Lower lobe of right lung (tissue), 2 donors: Measurements from ENCODE around the gene TENM3. TPM values are rescaled to one million over a fixed set of nuclear protein-coding genes. Genes with fewer than 3 reads are reported as not detected.

ENCODE experiments used
- ATAC-seq, 2 donors: fragments of 200-7000 bp; cut with Tn5 transposase; one replicate each; pipeline ENCODE4 v1.9.1; 2020 to 2022; ENCODE audit warnings: mild to moderate bottlenecking in 2 of 2, moderate library complexity in 2 of 2
- DNase-seq: peaks from one replicate; pipeline ENCODE4 v3.0.0-alpha.2; 2020
- H3K27ac ChIP-seq: fragments of 200-600 bp; one replicate; pipeline ENCODE4 v1.8.0; 2022
- H3K27me3 ChIP-seq: fragments of 200-600 bp; one replicate; pipeline ENCODE4 v1.8.0; 2022; ENCODE audit warnings: low read depth
- H3K36me3 ChIP-seq: fragments of 200-600 bp; one replicate; pipeline ENCODE4 v1.8.0; 2022; ENCODE audit warnings: mild to moderate bottlenecking
- H3K4me1 ChIP-seq: fragments of 200-600 bp; one replicate; pipeline ENCODE4 v1.8.0; 2022
- H3K4me3 ChIP-seq: fragments of 200-600 bp; one replicate; pipeline ENCODE4 v1.8.0; 2022; ENCODE audit warnings: mild to moderate bottlenecking
- H3K9me3 ChIP-seq: fragments of 200-600 bp; one replicate; pipeline ENCODE4 v1.8.0; 2022
- CTCF ChIP-seq: fragments of 200-600 bp; IDR thresholded peaks from one replicate; pipeline ENCODE4 v1.8.0; 2022; ENCODE audit warnings: antibody characterized with exemption, mild to moderate bottlenecking
- intact Hi-C: fragments of 100-400 bp; cut with DNase I; formaldehyde crosslinking; loops from one replicate; pipeline ENCODE4 v1.11.0; 2022
- total RNA-seq: library from RNA; stranded (reverse); fragmentation: NEBNext Ultra II Directional; extraction: Animal tissue kit (Norgen Biotek cat#: 25700); gene quantifications from one replicate; pipeline ENCODE4 v1.2.1, GENCODE V29; 2021
- donor health status: DM: no; HTN: yes; CAD: no; lungs with severe emphysema.

TENM3 gene
- total RNA-seq, 1 donor from 2014 or later = 1.9 TPM

- Histone ChIP-seq H3K4me1 (peaks cover 4% of the 10 kb centered on the region), H3K4me3 (peak overlapping the region; percentile 61), H3K27ac (peak overlapping the region; percentile 24), H3K27me3 (peaks cover 11% of the 10 kb centered on the region), H3K9me3 (no peaks in the 10 kb centered on the region), H3K36me3 (no peaks in the 10 kb centered on the region)
- TF ChIP-seq CTCF = peak; percentile 86
- intact Hi-C loops = no loop called here
- DNase-seq (peak; percentile 84), ATAC-seq (peak; percentile 84 to 91)
These were observed 563.4 kb downstream of the TENM3 start for GRCh38 chr4:182806259-182807252.

GRCh38 chr4:182807346-182807745 lies 564.1 kb downstream of the TENM3 start:
- H3K9me3 ChIP-seq = no peaks in the 10 kb centered on the region
- peak overlapping the region; percentile 61 for H3K4me3 ChIP-seq
- no peak for DNase-seq
- no peak for TF ChIP-seq CTCF
- peaks cover 11% of the 10 kb centered on the region for H3K27me3 ChIP-seq
- no peak overlapping the region for H3K27ac ChIP-seq
- H3K36me3 ChIP-seq = no peaks in the 10 kb centered on the region
- peak in 1 of 2 donors; percentile 3 for ATAC-seq
- intact Hi-C loops = no loop called here
- peaks cover 4% of the 10 kb centered on the region for H3K4me1 ChIP-seq

GRCh38 chr4:182807767-182808548 lies 564.8 kb downstream of the TENM3 start:
- no peak overlapping the region for H3K27ac ChIP-seq
- no peak for DNase-seq
- TF ChIP-seq CTCF = no peak
- H3K9me3 ChIP-seq = no peaks in the 10 kb centered on the region
- intact Hi-C loops = no loop called here
- H3K36me3 ChIP-seq = no peaks in the 10 kb centered on the region
- peaks cover 11% of the 10 kb centered on the region for H3K27me3 ChIP-seq
- peaks cover 4% of the 10 kb centered on the region for H3K4me1 ChIP-seq
- no peak overlapping the region for H3K4me3 ChIP-seq
- ATAC-seq = no peak

GRCh38 chr4:182808673-182809416 lies 565.6 kb downstream of the TENM3 start:
- Histone ChIP-seq H3K36me3 (no peaks in the 10 kb centered on the region), H3K9me3 (no peaks in the 10 kb centered on the region), H3K27me3 (peaks cover 11% of the 10 kb centered on the region), H3K4me1 (peaks cover 4% of the 10 kb centered on the region), H3K27ac (no peak overlapping the region), H3K4me3 (no peak overlapping the region)
- no peak for TF ChIP-seq CTCF
- DNase-seq (no peak), ATAC-seq (peak in 1 of 2 donors; percentile 7)
- intact Hi-C loops = no loop called here
